ENCODE measurements around the gene KIF2C.

KIF2C gene

GRCh38 chr1:44730741-44731512 lies 8.7 kb upstream of the KIF2C start, which contains the start of gene RNU5D-1:
TSS of gene RNU5D-1 (minus strand) at chr1:44731170.
- DNase-seq (ENCODE audit: low spot score) = peak; percentile 78
- H3K4me1 ChIP-seq (ENCODE audit: control insufficient read depth in 2 of 2, insufficient read depth in 1 of 2, low read depth in 1 of 2, low read length in 2 of 2) = peaks cover 0 to 2% of the 10 kb centered on the region in 2 donors
- H3K18ac ChIP-seq (ENCODE audit: low read length) = no peak within 1 kb of the TSS
- H2BK120ac ChIP-seq (ENCODE audit: low read depth, low read length) = no peak within 1 kb of the TSS
- H4K8ac ChIP-seq (ENCODE audit: low read depth, low read length) = no peak within 1 kb of the TSS
- no peaks in the 10 kb centered on the region for H3K27me3 ChIP-seq (ENCODE audit: control insufficient read depth in 3 of 3, insufficient read depth in 3 of 3, low read depth in 1 of 3, low read length in 3 of 3)
- H3K23ac ChIP-seq (ENCODE audit: low read depth, low read length, poor library complexity) = no peak within 1 kb of the TSS
- H2BK15ac ChIP-seq (ENCODE audit: low read length) = no peak within 1 kb of the TSS
- no peak within 1 kb of the TSS for H3K4ac ChIP-seq (ENCODE audit: low read length)
- H3K4me2 ChIP-seq (ENCODE audit: insufficient read depth, low read length, poor library complexity, severe bottlenecking) = no peak within 1 kb of the TSS
- H2AK5ac ChIP-seq (ENCODE audit: low read depth, low read length) = no peak within 1 kb of the TSS
- H3K36me3 ChIP-seq (replicated peaks in 1 of 2; ENCODE audit: control insufficient read depth in 2 of 2, insufficient read depth in 2 of 2, low read length in 2 of 2) = no peaks in the 10 kb centered on the region
- H3K79me1 ChIP-seq (ENCODE audit: low read depth, low read length) = no peaks in the 10 kb centered on the region
- H3K27ac ChIP-seq (replicated peaks; ENCODE audit: low read length) = peak within 1 kb of the TSS; percentile 82
- no peaks in the 10 kb centered on the region for H3K9me3 ChIP-seq (replicated peaks in 1 of 2; ENCODE audit: control insufficient read depth in 2 of 2, insufficient read depth in 1 of 2, low read depth in 1 of 2, low read length in 2 of 2)
- H2BK12ac ChIP-seq (ENCODE audit: low read length) = no peak within 1 kb of the TSS
- no peak within 1 kb of the TSS for H3K9ac ChIP-seq (ENCODE audit: low read depth, low read length, poor library complexity)
- H2AFZ ChIP-seq (ENCODE audit: low read length) = peak within 1 kb of the TSS; percentile 71
- no peak within 1 kb of the TSS for H3K4me3 ChIP-seq (ENCODE audit: low read length in 2 of 2)
- no peak within 1 kb of the TSS for H4K91ac ChIP-seq (ENCODE audit: low read depth, low read length, poor library complexity)
- H3K14ac ChIP-seq (ENCODE audit: low read length) = no peak within 1 kb of the TSS
- no peak within 1 kb of the TSS for H2BK5ac ChIP-seq (ENCODE audit: low read length)
- WGBS, 2 donors (ENCODE audit: extremely low coverage in 2 of 2, insufficient read length in 2 of 2, insufficient replicate concordance in 1 of 2) = 100% methylated on average over 2 of the region's 19 CpGs; no CpG with 5 or more reads in 1 of the 2 donors

- no peak for DNase-seq (ENCODE audit: low spot score)
- H4K91ac ChIP-seq (ENCODE audit: low read depth, low read length, poor library complexity) = no peak overlapping the region
- no peak overlapping the region for H2BK15ac ChIP-seq (ENCODE audit: low read length)
- no peaks in the 10 kb centered on the region for H3K27me3 ChIP-seq (ENCODE audit: control insufficient read depth in 3 of 3, insufficient read depth in 3 of 3, low read depth in 1 of 3, low read length in 3 of 3)
- WGBS, 2 donors (ENCODE audit: extremely low coverage in 2 of 2, insufficient read length in 2 of 2, insufficient replicate concordance in 1 of 2) = no CpG with 5 or more reads among the region's 1 CpG
- no peak overlapping the region for H3K27ac ChIP-seq (replicated peaks; ENCODE audit: low read length)
- peaks cover 0 to 2% of the 10 kb centered on the region in 2 donors for H3K4me1 ChIP-seq (ENCODE audit: control insufficient read depth in 2 of 2, insufficient read depth in 1 of 2, low read depth in 1 of 2, low read length in 2 of 2)
- no peaks in the 10 kb centered on the region for H3K79me1 ChIP-seq (ENCODE audit: low read depth, low read length)
- H3K18ac ChIP-seq (ENCODE audit: low read length) = no peak overlapping the region
- H3K4me2 ChIP-seq (ENCODE audit: insufficient read depth, low read length, poor library complexity, severe bottlenecking) = no peak overlapping the region
- no peak overlapping the region for H2BK12ac ChIP-seq (ENCODE audit: low read length)
- H2AFZ ChIP-seq (ENCODE audit: low read length) = peak overlapping the region; percentile 48
- no peaks in the 10 kb centered on the region for H3K36me3 ChIP-seq (replicated peaks in 1 of 2; ENCODE audit: control insufficient read depth in 2 of 2, insufficient read depth in 2 of 2, low read length in 2 of 2)
- no peak overlapping the region for H2AK5ac ChIP-seq (ENCODE audit: low read depth, low read length)
- H2BK5ac ChIP-seq (ENCODE audit: low read length) = no peak overlapping the region
- no peak overlapping the region for H2BK120ac ChIP-seq (ENCODE audit: low read depth, low read length)
- H3K9ac ChIP-seq (ENCODE audit: low read depth, low read length, poor library complexity) = no peak overlapping the region
- no peak overlapping the region for H3K14ac ChIP-seq (ENCODE audit: low read length)
- no peak overlapping the region for H4K8ac ChIP-seq (ENCODE audit: low read depth, low read length)
- no peak overlapping the region for H3K23ac ChIP-seq (ENCODE audit: low read depth, low read length, poor library complexity)
- no peaks in the 10 kb centered on the region for H3K9me3 ChIP-seq (replicated peaks in 1 of 2; ENCODE audit: control insufficient read depth in 2 of 2, insufficient read depth in 1 of 2, low read depth in 1 of 2, low read length in 2 of 2)
- H3K4me3 ChIP-seq (ENCODE audit: low read length in 2 of 2) = no peak overlapping the region
- H3K4ac ChIP-seq (ENCODE audit: low read length) = no peak overlapping the region
Measured at GRCh38 chr1:44733365-44733764, 6.3 kb upstream of the KIF2C start.

GRCh38 chr1:44733784-44734183 lies 5.9 kb upstream of the KIF2C start:
- Histone ChIP-seq H3K79me1 (ENCODE audit: low read depth, low read length) (no peaks in the 10 kb centered on the region), H4K8ac (ENCODE audit: low read depth, low read length) (no peak overlapping the region), H3K9me3 (replicated peaks in 1 of 2; ENCODE audit: control insufficient read depth in 2 of 2, insufficient read depth in 1 of 2, low read depth in 1 of 2, low read length in 2 of 2) (no peaks in the 10 kb centered on the region), H2BK15ac (ENCODE audit: low read length) (no peak overlapping the region), H3K27ac (replicated peaks; ENCODE audit: low read length) (no peak overlapping the region), H3K4me3 (ENCODE audit: low read length in 2 of 2) (no peak overlapping the region), H2AK5ac (ENCODE audit: low read depth, low read length) (no peak overlapping the region), H3K23ac (ENCODE audit: low read depth, low read length, poor library complexity) (no peak overlapping the region), H3K4ac (ENCODE audit: low read length) (no peak overlapping the region), H2BK120ac (ENCODE audit: low read depth, low read length) (no peak overlapping the region), H3K27me3 (ENCODE audit: control insufficient read depth in 3 of 3, insufficient read depth in 3 of 3, low read depth in 1 of 3, low read length in 3 of 3) (no peaks in the 10 kb centered on the region), H2AFZ (ENCODE audit: low read length) (peak overlapping the region; percentile 48), H3K36me3 (replicated peaks in 1 of 2; ENCODE audit: control insufficient read depth in 2 of 2, insufficient read depth in 2 of 2, low read length in 2 of 2) (no peaks in the 10 kb centered on the region), H4K91ac (ENCODE audit: low read depth, low read length, poor library complexity) (no peak overlapping the region), H3K4me1 (ENCODE audit: control insufficient read depth in 2 of 2, insufficient read depth in 1 of 2, low read depth in 1 of 2, low read length in 2 of 2) (peaks cover 0 to 2% of the 10 kb centered on the region in 2 donors), H2BK5ac (ENCODE audit: low read length) (no peak overlapping the region), H2BK12ac (ENCODE audit: low read length) (no peak overlapping the region), H3K9ac (ENCODE audit: low read depth, low read length, poor library complexity) (no peak overlapping the region), H3K18ac (ENCODE audit: low read length) (no peak overlapping the region), H3K14ac (ENCODE audit: low read length) (no peak overlapping the region), H3K4me2 (ENCODE audit: insufficient read depth, low read length, poor library complexity, severe bottlenecking) (no peak overlapping the region)
- DNase-seq (ENCODE audit: low spot score) = no peak
- WGBS, 2 donors (ENCODE audit: extremely low coverage in 2 of 2, insufficient read length in 2 of 2, insufficient replicate concordance in 1 of 2) = no CpG with 5 or more reads among the region's 1 CpG

GRCh38 chr1:44735992-44736391 lies 3.6 kb upstream of the KIF2C start:
- no peak overlapping the region for H3K14ac ChIP-seq (ENCODE audit: low read length)
- no peak overlapping the region for H3K4ac ChIP-seq (ENCODE audit: low read length)
- no peak overlapping the region for H2AFZ ChIP-seq (ENCODE audit: low read length)
- no peak overlapping the region for H2BK5ac ChIP-seq (ENCODE audit: low read length)
- H2BK12ac ChIP-seq (ENCODE audit: low read length) = no peak overlapping the region
- H2AK5ac ChIP-seq (ENCODE audit: low read depth, low read length) = no peak overlapping the region
- no CpG with 5 or more reads among the region's 1 CpG for WGBS, 2 donors (ENCODE audit: extremely low coverage in 2 of 2, insufficient read length in 2 of 2, insufficient replicate concordance in 1 of 2)
- no peak overlapping the region for H3K4me3 ChIP-seq (ENCODE audit: low read length in 2 of 2)
- H3K79me1 ChIP-seq (ENCODE audit: low read depth, low read length) = peaks cover 6% of the 10 kb centered on the region
- no peaks in the 10 kb centered on the region for H3K27me3 ChIP-seq (ENCODE audit: control insufficient read depth in 3 of 3, insufficient read depth in 3 of 3, low read depth in 1 of 3, low read length in 3 of 3)
- H3K27ac ChIP-seq (replicated peaks; ENCODE audit: low read length) = no peak overlapping the region
- H3K9me3 ChIP-seq (replicated peaks in 1 of 2; ENCODE audit: control insufficient read depth in 2 of 2, insufficient read depth in 1 of 2, low read depth in 1 of 2, low read length in 2 of 2) = peaks cover 0 to 3% of the 10 kb centered on the region in 2 donors
- H3K36me3 ChIP-seq (replicated peaks in 1 of 2; ENCODE audit: control insufficient read depth in 2 of 2, insufficient read depth in 2 of 2, low read length in 2 of 2) = peaks cover 0 to 4% of the 10 kb centered on the region in 2 donors
- H3K9ac ChIP-seq (ENCODE audit: low read depth, low read length, poor library complexity) = no peak overlapping the region
- no peak overlapping the region for H3K4me2 ChIP-seq (ENCODE audit: insufficient read depth, low read length, poor library complexity, severe bottlenecking)
- no peak overlapping the region for H4K8ac ChIP-seq (ENCODE audit: low read depth, low read length)
- no peak overlapping the region for H2BK15ac ChIP-seq (ENCODE audit: low read length)
- H3K4me1 ChIP-seq (ENCODE audit: control insufficient read depth in 2 of 2, insufficient read depth in 1 of 2, low read depth in 1 of 2, low read length in 2 of 2) = peaks cover 3 to 8% of the 10 kb centered on the region in 2 donors
- H3K18ac ChIP-seq (ENCODE audit: low read length) = no peak overlapping the region
- H2BK120ac ChIP-seq (ENCODE audit: low read depth, low read length) = no peak overlapping the region
- no peak for DNase-seq (ENCODE audit: low spot score)
- no peak overlapping the region for H4K91ac ChIP-seq (ENCODE audit: low read depth, low read length, poor library complexity)
- no peak overlapping the region for H3K23ac ChIP-seq (ENCODE audit: low read depth, low read length, poor library complexity)

All from neuronal stem cell (in vitro differentiated cells).